ENCODE data around the gene LRP4. TPM values are rescaled to one million over a fixed set of nuclear protein-coding genes. Genes with fewer than 3 reads are reported as not detected.

LRP4 gene
- polyA plus RNA-seq, 1 donor (not counting 4 experiments of a cell fraction or from before 2014, with no cell fraction given): 3.4 TPM

DNA sequence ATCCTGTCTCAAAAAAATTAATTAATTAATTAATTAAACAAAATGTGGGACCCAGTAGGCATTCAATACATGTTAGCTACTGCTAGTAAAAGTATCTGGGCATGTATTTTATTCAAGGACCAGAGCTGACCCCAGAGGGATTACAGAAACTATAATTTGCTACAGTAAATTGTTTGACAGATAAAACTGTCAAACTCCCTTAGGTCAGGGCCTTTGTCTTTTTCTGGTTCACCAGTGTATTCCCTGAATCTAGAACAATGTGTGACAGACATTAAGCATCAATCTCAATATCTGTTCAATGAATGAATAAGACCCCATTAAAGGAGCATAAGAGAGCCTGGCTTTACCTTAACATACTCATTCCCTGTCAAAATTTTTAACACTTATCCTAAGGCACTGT lies 78.2 kb downstream of the LRP4 start:
- H3K9me1 ChIP-seq (ENCODE audit: control insufficient read depth, extremely low read depth, insufficient read depth, low read length): no peaks in the 10 kb centered on the region
- dilution Hi-C loops (cut with MboI; ENCODE audit: extremely low pct_ligation_motif_present, low sequenced_read_pairs): no loop called here
- no peaks in the 10 kb centered on the region for H3K27me3 ChIP-seq (ENCODE audit: control insufficient read depth, extremely low read depth, insufficient read depth, low read length)
- no peak overlapping the region for H3K27ac ChIP-seq (ENCODE audit: control insufficient read depth, insufficient read depth, low read length)
- H3K4me2 ChIP-seq (ENCODE audit: control insufficient read depth, extremely low read depth, insufficient read depth, low read depth, low read length): no peak overlapping the region
- no peak for TF ChIP-seq EZH2 (IDR thresholded peaks at IDR 0.05; ENCODE audit: low read length)
- TF ChIP-seq, protein P1, sequence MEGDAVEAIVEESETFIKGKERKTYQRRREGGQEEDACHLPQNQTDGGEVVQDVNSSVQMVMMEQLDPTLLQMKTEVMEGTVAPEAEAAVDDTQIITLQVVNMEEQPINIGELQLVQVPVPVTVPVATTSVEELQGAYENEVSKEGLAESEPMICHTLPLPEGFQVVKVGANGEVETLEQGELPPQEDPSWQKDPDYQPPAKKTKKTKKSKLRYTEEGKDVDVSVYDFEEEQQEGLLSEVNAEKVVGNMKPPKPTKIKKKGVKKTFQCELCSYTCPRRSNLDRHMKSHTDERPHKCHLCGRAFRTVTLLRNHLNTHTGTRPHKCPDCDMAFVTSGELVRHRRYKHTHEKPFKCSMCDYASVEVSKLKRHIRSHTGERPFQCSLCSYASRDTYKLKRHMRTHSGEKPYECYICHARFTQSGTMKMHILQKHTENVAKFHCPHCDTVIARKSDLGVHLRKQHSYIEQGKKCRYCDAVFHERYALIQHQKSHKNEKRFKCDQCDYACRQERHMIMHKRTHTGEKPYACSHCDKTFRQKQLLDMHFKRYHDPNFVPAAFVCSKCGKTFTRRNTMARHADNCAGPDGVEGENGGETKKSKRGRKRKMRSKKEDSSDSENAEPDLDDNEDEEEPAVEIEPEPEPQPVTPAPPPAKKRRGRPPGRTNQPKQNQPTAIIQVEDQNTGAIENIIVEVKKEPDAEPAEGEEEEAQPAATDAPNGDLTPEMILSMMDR (optimal IDR thresholded peaks at IDR 0.05 in 1 of 3, IDR thresholded peaks at IDR 0.05 in 1 of 3, conservative IDR thresholded peaks at IDR 0.05 in 1 of 3; ENCODE audit: extremely low read depth in 1 of 3, insufficient read depth in 2 of 3, low read length in 3 of 3): no peak
- peaks cover 98% of the 10 kb centered on the region for H3K79me2 ChIP-seq (ENCODE audit: control insufficient read depth, insufficient read depth, low read length)
- peaks cover 16% of the 10 kb centered on the region for H3K4me1 ChIP-seq (ENCODE audit: control insufficient read depth, extremely low read depth, insufficient read depth, low read length)
- no peak for FAIRE-seq
- H3K9me3 ChIP-seq (ENCODE audit: control insufficient read depth, low read depth, low read length): no peaks in the 10 kb centered on the region
- H3K36me3 ChIP-seq (ENCODE audit: control insufficient read depth in 2 of 2, extremely low read depth in 1 of 2, insufficient read depth in 2 of 2, low read length in 2 of 2): peaks cover 0 to 1% of the 10 kb centered on the region in 2 experiments
- peaks cover 4% of the 10 kb centered on the region for H4K20me1 ChIP-seq (ENCODE audit: control insufficient read depth, extremely low read depth, insufficient read depth, low read length)
- H3K4me3 ChIP-seq (ENCODE audit: control insufficient read depth in 2 of 3, extremely low read depth in 1 of 3, insufficient read depth in 2 of 3, low read depth in 1 of 3, low read length in 3 of 3): no peak overlapping the region
- no peak overlapping the region for H3K9ac ChIP-seq (ENCODE audit: control insufficient read depth, extremely low read depth, insufficient read depth, low read length)
- H2AFZ ChIP-seq (ENCODE audit: control insufficient read depth, low read length): no peak overlapping the region
- DNase-seq (ENCODE audit: low read depth, low spot score): no peak

- DNase-seq (ENCODE audit: low read depth, low spot score): no peak
- Histone ChIP-seq H3K4me1 (ENCODE audit: control insufficient read depth, extremely low read depth, insufficient read depth, low read length) (peaks cover 8% of the 10 kb centered on the region), H3K4me2 (ENCODE audit: control insufficient read depth, extremely low read depth, insufficient read depth, low read depth, low read length) (no peak overlapping the region), H3K27ac (ENCODE audit: control insufficient read depth, insufficient read depth, low read length) (no peak overlapping the region), H2AFZ (ENCODE audit: control insufficient read depth, low read length) (no peak overlapping the region), H3K79me2 (ENCODE audit: control insufficient read depth, insufficient read depth, low read length) (peaks cover 97% of the 10 kb centered on the region), H3K4me3 (ENCODE audit: control insufficient read depth in 2 of 3, extremely low read depth in 1 of 3, insufficient read depth in 2 of 3, low read depth in 1 of 3, low read length in 3 of 3) (no peak overlapping the region), H3K9me3 (ENCODE audit: control insufficient read depth, low read depth, low read length) (no peaks in the 10 kb centered on the region), H3K36me3 (ENCODE audit: control insufficient read depth in 2 of 2, extremely low read depth in 1 of 2, insufficient read depth in 2 of 2, low read length in 2 of 2) (peaks cover 0 to 1% of the 10 kb centered on the region in 2 experiments), H3K27me3 (ENCODE audit: control insufficient read depth, extremely low read depth, insufficient read depth, low read length) (no peaks in the 10 kb centered on the region), H3K9ac (ENCODE audit: control insufficient read depth, extremely low read depth, insufficient read depth, low read length) (no peak overlapping the region), H4K20me1 (ENCODE audit: control insufficient read depth, extremely low read depth, insufficient read depth, low read length) (peaks cover 4% of the 10 kb centered on the region), H3K9me1 (ENCODE audit: control insufficient read depth, extremely low read depth, insufficient read depth, low read length) (no peaks in the 10 kb centered on the region)
- no peak for FAIRE-seq
- dilution Hi-C loops (cut with MboI; ENCODE audit: extremely low pct_ligation_motif_present, low sequenced_read_pairs): no loop called here
- no peak for TF ChIP-seq EZH2 (IDR thresholded peaks at IDR 0.05; ENCODE audit: low read length)
- TF ChIP-seq, protein P1 (optimal IDR thresholded peaks at IDR 0.05 in 1 of 3, IDR thresholded peaks at IDR 0.05 in 1 of 3, conservative IDR thresholded peaks at IDR 0.05 in 1 of 3; ENCODE audit: extremely low read depth in 1 of 3, insufficient read depth in 2 of 3, low read length in 3 of 3): no peak
Observed at GRCh38 chr11:46838501-46838900, 79.8 kb downstream of the LRP4 start.

All from keratinocyte (primary cell).